GM21825 (cell line): ENCODE results near the gene GLIS1.

Source experiments
- ATAC-seq: cut with Tn5 transposase; IDR thresholded peaks from one replicate; pipeline ENCODE4 v1.9.1; 2021; ENCODE audit warnings: mild to moderate bottlenecking, moderate library complexity; ENCODE audit not compliant: unreplicated experiment

GLIS1 gene

GRCh38 chr1:53737648-53738204 is 1.2 kb downstream of the GLIS1 start:
- no peak for ATAC-seq

- ATAC-seq: no peak
These were observed 2.7 kb downstream of the GLIS1 start for GRCh38 chr1:53736290-53736689.

GRCh38 chr1:53735681-53736080 is 3.3 kb downstream of the GLIS1 start:
- no peak for ATAC-seq

GRCh38 chr1:53735261-53735660 is 3.7 kb downstream of the GLIS1 start:
- ATAC-seq: no peak

GRCh38 chr1:53734650-53735211 is 4.2 kb downstream of the GLIS1 start:
- no peak for ATAC-seq

GRCh38 chr1:53733975-53734649 is 4.9 kb downstream of the GLIS1 start:
- no peak for ATAC-seq

- no peak for ATAC-seq
These were observed 5.5 kb downstream of the GLIS1 start for GRCh38 chr1:53733447-53733931.

- ATAC-seq: no peak
These were observed 6.0 kb downstream of the GLIS1 start for GRCh38 chr1:53732912-53733317.

- no peak for ATAC-seq
These were observed 6.6 kb downstream of the GLIS1 start for GRCh38 chr1:53732409-53732808.

GRCh38 chr1:53731779-53732305 is 7.1 kb downstream of the GLIS1 start:
- ATAC-seq: no peak

- no peak for ATAC-seq
These were observed 7.8 kb downstream of the GLIS1 start for GRCh38 chr1:53731043-53731600.

GRCh38 chr1:53730224-53730865 is 8.6 kb downstream of the GLIS1 start:
- no peak for ATAC-seq

GRCh38 chr1:53729456-53730223 is 9.3 kb downstream of the GLIS1 start:
- no peak for ATAC-seq

- no peak for ATAC-seq
These were observed 10.1 kb downstream of the GLIS1 start for GRCh38 chr1:53728702-53729455.

- ATAC-seq: no peak
These were observed 10.8 kb downstream of the GLIS1 start for GRCh38 chr1:53728196-53728595.

GRCh38 chr1:53727461-53728092 is 11.4 kb downstream of the GLIS1 start:
- ATAC-seq: no peak

- ATAC-seq: no peak
These were observed 12.9 kb downstream of the GLIS1 start for GRCh38 chr1:53726009-53726600.

- no peak for ATAC-seq
These were observed 13.7 kb downstream of the GLIS1 start for GRCh38 chr1:53725238-53725689.

GRCh38 chr1:53722025-53722424 is 16.9 kb downstream of the GLIS1 start:
- ATAC-seq: no peak
